Stimulated activated CD4-positive, alpha-beta T cell treated with anti-CD3 and anti-CD28 coated beads, Interleukin-12 subunit alpha, Interleukin-12 subunit beta, amount 100 ng/mL, for 48 hours (primary cell): ENCODE data around the gene GALR3.
"Not testable (repeated sequence)": the region's sequence is repeated elsewhere in the genome, so short reads cannot be mapped to it uniquely, and the experiment has no call there.

Experiments used
- DNase-seq, 3 donors: peaks; one replicate each; pipeline ENCODE4 v3.0.0-alpha.2; 2020; ENCODE audit warnings: low read depth in 2 of 3, low spot score in 1 of 3

The GALR3 gene, protein sequence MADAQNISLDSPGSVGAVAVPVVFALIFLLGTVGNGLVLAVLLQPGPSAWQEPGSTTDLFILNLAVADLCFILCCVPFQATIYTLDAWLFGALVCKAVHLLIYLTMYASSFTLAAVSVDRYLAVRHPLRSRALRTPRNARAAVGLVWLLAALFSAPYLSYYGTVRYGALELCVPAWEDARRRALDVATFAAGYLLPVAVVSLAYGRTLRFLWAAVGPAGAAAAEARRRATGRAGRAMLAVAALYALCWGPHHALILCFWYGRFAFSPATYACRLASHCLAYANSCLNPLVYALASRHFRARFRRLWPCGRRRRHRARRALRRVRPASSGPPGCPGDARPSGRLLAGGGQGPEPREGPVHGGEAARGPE

DNA sequence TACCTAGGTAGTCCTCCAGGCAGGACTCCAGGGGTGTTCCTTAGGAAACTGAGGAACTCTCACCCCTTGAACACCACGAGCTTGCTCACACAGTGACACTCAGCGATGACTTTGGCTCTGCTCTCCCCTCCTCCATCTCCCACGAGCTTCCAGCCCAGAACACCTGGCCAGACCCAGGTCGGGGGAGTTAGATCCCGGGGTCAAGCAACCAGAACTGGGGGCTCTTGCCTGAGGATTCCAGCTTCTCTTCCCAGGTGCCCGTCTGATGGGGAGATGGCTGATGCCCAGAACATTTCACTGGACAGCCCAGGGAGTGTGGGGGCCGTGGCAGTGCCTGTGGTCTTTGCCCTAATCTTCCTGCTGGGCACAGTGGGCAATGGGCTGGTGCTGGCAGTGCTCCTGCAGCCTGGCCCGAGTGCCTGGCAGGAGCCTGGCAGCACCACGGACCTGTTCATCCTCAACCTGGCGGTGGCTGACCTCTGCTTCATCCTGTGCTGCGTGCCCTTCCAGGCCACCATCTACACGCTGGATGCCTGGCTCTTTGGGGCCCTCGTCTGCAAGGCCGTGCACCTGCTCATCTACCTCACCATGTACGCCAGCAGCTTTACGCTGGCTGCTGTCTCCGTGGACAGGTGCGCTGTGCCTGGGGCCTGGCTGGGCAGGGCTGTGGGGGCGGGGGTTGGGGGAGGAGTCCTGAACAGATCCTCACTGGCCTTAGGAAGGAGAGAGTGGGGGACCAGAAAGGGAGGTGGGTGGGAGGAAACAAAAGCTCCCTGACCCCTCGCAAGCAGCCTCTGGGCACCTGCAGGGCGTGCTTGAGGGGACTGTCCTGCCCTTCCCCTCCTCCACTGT lies at the start of gene GALR3:
GALR3 (plus strand) TSS at position 249 of the 852 bp plus-strand sequence; CDS start at position 274, 25 bp downstream.
- DNase-seq = no peak

DNA sequence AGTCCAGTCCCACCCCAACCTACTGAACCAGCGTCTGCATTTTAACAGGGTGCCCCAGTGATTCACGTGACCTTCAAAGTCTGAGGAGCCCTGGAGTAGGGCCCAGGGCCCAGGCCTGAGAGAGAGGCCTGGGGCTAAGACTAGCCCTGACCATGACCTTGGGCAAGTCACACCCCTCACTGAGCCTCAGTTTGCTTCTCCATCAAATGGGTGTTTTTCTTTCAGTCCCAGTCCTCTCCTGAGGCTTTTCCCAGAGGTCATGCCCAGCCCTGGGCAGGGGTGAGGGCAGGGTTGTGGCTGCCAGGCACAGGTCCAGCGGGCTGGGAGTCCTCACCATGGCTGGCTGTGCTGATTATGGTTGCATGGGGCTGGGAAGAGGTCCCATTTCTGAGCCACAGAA lies 48.5 kb upstream of the GALR3 start:
- no peak for DNase-seq

DNA sequence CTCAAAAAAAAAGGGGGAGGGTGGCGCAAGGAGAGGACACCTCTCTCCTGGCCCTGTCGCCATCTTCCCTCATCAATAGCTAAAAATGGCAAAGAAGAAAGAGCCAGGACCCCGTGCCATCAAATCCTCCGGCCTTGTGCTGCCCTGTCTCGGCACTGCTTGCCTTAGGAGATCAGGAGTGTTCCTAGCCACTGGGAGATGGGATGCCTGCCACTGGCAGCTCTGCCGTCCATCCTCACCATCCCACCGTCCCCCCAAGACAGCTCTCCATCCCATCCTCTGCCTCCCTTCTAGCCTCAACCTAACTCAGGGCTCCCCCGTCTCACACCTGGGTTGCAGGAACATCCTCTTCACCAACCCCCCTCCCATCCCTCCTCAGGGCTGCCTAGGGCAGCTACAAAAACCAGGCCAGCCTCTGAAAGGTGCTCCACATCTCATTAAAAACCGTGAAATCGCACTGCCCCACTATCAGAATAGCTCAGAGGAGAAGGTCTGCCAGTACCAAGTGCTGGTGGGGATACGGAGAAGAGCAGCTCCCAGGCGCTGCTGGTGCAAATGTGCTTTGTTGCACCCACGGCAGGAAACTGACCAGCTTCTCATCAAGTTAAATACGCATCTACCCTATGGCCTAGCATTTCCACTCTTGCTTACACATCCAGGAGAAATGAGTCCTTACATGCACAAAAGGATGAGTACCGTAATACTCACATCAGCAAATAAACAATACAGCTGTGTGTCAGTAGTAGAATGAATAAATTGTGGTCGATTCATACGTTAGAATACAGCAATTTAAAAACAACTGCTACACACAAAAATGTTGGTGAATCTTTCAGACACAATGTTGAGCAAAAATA lies 47.2 kb upstream of the GALR3 start:
- DNase-seq = no peak

DNA sequence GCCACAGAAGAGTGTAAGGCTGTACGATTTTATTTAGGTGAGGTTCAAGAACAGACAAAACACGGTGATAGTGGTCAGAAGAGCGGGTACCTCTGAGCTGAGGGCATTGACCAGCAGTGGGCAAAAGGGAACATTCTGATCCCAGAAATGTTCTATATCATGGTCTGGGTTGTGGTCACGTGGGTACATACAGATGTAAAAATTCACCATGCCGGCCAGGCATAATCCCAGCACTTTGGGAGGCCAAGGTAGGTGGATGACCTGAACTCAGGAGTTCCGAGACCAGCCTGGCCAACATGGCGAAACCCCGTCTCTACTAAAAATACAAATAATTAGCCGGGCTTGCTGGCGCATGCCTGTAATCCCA lies 46.6 kb upstream of the GALR3 start:
- no peak for DNase-seq

DNA sequence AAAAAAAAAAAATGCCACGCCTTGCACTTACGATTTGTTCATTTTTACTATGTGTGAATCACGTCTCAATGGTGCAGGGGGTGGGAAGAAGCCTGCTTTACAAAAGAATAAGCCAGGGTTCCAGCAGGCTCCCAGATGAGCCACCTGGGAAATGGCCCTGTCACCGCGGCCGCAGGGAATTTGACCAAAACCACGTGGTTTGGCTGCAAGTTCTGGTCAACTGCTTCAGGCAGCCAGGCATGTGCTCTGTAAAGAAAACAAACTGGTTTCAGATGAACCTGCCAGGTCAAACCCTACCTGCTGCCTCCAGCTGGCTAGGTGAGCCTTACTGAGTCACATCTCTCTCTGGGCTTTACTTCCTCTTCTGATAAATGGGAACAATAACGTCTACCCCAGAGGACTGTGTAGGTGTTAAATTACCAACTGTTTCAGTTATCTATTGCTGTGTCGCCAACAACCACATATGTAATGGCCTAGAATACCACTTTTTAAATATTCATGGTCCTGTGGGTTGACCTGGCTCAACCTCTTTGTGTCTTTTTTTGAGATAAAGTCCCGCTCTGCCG lies 46.0 kb upstream of the GALR3 start:
- no peak for DNase-seq

DNA sequence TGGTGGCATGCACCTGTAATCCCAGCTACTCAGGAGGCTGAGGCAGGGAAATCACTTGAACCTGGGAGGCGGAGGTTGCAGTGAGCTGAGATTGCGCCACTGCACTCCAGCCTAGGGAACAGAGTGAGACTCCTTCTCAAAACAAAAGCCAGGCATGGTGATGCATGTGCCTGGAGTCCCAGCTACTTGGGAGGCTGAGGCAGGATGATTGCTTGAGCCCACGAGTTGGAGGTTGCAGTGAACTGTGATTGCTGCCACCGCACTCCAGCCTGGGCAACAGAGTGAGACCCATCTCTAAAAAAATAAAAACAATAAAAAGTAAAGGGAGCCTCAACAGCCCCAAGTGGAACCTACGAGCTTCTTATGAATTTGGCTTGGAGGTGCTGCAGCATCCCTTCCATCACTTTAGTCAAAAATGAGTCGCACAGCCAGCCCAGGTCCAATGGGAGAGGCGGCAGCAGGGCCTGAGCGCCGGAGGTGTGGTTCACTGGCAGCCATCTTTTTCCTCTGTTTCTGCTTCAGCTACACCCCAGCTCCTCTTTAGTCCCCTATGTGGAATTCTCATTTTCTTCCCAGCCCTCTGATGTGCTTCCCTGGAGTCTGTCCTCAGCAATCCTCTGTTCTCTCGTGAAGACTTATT lies 44.7 kb upstream of the GALR3 start:
- no peak for DNase-seq

DNA sequence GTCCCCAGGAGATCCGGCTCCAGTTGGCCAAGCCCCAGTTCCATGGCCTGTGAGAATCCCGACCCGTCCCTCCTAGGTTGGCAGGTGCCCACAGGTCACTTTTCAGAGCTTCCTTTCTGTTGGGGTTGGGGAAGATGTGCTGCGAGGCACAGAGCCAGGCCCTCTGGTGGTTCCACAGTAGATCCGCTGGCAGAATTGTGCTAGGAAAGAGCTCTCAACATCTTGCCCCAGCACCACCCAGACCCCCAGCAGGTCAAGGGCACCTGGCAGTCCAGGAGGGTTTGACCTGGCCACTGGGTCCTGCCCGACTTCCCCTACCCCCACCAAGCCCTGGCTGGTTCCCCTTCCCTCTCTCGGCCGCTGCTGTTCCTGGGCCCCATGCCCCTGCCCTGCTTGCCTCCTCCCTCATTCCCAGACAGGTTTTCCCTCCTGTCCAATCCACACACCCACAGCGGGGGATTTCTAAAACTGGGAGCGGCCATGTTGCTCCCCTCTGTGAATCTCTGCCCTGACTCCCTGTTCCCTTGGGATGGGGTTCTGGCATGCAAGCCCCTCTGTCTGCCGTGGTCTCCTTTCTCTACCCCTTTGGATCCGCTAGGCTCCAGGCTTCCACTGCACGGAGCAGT lies 41.6 kb upstream of the GALR3 start:
- no peak for DNase-seq

DNA sequence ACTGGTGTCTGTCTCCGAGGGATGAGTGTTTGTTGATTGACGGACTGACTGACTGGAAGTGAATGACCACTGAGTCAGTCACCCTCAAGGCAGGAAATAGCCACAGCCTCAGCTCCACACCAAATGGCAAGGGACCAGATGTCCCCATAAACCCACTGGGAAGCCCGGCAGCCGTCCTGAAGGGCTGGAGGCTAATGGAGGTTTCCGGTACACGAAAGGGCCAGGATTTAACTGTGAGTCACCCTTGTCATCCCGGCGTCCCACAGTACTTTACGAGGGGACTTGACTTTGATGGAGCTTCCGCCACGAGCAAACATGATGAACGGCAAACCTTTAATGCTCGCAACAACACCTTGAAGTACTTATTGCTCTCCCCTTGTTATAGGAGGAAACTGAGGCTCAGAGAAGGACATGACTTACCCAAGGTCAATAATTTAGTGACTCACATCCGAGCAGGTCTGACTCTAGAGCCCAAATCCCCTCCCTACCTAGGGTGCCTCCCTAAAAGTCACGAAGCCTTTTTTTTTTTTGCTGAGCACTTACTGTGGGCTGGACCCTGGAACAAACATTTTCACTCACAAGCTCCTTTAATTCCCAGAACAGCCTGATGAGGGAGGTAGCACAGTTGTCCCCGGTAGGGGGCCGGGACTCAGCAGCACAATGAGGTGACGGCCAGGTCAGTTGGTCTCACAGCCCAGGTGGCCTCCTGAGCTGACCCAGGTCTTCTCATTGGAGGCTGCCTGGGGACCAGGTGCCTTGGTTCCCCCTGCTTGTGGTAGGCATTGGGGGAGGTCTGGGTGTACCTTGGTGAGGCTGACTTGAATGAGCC lies 40.6 kb upstream of the GALR3 start:
- DNase-seq = no peak

DNA sequence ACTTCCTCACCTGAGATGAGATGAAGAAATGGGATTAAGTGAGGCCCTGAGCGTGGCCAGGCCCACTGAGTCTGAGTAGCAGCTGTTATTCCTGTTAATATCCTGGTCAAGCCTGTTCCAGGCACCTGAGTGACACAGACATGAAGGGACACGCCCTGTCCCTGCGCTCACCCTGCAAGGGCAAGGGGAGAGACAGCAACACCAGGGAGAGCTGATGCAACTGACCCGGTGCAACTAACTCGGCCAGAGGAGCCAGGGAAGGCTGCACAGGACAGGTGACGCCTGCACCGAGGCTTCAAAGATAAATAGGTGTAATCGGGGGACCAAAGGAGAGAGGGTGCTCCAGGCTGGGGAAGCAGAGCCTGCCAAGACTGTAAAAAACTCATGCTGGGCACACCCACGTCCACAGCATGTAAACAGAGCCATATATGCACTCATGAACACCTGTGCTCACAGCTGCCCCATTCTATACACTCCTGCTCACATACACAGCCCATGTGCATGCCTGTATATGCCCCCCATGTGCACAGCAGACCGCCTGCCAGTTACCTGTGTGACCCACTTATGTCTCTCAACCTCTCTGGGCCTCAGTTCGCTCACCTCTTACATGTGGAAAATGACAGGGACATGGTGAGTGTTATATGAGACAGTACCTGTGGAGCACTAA lies 38.2 kb upstream of the GALR3 start:
- DNase-seq = no peak

DNA sequence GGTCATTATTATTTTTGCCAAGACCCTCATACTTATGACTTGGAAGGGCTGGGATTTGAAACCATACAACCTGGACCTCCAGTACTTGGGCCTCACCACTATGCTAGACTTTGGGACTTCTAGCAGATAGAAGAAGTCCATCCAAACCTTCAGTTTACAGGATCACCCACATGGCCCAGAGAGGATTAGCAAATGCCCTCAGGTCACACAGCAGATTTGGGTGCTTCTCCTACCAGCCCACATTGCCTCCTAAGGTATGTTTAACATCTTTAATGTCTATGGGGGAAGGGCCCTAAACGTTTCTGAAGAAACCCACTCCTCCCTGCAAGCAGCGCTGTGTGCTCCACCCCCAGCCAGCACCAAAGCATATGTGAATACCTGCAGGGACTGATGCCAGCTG lies 32.9 kb upstream of the GALR3 start:
- no peak for DNase-seq

DNA sequence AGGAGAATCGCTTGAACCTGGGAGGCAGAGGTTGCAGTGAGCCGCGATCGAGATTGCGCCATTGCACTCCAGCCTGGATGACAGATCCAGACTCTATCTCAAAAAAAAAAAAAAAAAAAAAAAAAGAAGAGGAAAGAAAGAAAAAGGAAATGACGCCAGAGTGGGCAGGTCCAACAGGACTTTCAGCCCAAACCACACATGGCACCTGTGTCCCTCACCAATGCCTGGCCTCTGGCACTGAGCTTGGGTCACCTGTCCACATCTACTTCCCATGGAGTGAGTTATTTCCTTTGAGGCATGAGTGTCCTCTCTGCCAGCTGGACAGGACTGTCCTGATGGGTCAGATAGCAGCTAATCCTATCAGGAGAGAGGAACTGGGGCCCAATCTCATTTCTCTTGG lies 30.7 kb upstream of the GALR3 start:
- DNase-seq = no peak

DNA sequence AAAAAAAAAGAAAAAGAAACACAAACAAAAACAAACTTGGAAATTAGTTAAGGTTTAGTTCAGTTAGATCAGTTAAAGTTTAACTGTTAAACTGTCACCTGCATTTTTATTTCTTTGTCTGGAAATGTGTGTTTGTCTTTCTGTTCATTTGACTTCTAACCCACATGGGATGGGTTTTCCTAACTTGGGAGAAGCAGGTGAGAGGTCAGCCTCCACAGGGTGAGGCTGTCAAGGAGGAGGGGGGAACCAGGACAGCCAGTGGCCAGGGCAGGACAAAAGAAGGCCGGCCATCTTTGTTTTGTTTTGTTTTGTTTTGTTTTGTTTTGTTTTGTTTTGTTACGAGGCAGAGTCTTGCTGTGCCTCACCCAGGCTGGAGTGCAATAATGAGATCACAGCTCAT lies 28.8 kb upstream of the GALR3 start:
- no peak for DNase-seq

DNA sequence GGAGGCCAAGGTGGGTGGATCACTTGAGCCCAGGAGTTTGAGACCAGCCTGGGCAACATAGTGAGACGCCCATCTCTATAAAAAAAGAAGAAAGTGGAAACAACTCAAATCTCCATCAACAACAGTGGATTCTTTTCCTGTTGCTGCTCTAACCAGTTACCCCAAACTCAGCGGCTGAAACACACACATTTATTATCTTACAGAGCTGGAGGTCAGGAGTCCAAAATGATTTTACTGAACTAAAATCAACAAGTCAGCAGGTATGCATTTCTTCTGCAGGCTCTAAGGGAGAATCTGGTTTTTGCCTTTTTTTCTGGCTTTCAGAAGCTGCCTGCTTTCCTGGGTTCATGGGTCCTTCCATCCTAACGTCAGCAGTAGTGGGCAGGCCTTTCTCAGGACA lies 27.1 kb upstream of the GALR3 start:
- no peak for DNase-seq

DNA sequence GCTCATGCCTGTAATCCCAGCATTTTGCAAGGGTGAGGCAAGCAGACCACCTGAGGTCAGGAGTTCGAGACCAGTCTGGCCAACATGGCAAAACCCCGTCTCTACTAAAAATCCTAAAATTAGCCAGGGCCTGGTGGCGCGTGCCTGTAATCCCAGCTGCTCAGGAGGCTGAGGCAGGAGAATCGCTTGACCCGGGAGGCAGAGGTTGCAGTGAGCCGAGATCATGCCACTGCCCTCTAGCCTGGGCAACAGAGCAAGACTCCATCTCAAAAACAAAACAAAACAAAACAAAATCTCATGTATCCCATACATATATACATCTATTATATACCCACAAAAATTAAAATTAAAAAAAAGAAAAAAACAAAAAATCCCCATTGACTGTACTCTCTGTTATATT lies 25.9 kb upstream of the GALR3 start:
- DNase-seq = not testable (repeated sequence)

DNA sequence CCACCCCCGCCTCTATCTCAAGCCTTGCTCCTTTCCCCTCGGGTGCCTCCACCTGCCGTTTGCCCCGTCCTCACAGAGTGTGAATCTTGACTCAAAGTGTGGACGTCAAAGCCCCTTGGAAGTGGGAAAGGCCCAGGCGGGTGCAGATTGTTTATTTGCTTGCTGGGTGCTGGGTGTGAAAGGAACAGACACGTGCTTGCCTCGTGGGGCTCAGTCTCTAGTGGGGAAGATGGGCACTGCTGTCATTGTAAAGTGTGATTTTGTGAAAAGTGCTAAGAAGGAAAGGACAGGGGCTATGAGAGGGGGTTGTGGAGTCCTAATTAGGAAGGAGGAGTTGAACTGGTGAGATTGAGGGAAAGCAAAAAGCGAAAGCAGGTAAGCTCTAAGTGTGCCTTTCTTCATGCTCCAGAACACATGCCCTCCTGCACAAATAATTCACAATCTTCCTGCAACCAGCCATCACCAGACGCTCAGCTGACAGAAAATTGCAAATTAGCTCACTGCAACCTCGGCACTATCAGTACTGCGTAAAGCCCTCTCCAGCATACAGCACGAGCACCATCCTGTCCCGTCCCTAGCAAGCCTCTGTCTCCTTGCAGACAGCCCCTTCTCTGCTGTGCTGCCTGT lies 25.2 kb upstream of the GALR3 start:
- DNase-seq = no peak

DNA sequence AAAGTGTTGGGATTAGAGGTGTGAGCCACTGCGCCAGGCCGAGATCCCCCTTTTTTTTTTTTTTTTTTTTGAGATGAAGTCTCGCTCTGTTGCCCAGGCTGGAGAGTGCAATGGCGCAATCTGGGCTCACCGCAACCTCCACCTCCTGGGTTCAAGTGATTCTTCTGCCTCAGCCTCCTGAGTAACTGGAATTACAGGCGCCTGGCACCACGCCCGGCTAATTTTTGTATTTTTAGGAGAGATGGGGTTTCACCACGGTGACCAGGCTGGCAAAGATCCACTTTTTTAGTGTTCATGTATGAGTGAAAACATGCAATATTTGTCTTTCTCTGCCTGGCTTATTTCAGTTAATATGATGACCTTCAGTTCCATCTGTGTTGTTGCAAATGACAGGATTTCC lies 23.2 kb upstream of the GALR3 start:
- not testable (repeated sequence) for DNase-seq

DNA sequence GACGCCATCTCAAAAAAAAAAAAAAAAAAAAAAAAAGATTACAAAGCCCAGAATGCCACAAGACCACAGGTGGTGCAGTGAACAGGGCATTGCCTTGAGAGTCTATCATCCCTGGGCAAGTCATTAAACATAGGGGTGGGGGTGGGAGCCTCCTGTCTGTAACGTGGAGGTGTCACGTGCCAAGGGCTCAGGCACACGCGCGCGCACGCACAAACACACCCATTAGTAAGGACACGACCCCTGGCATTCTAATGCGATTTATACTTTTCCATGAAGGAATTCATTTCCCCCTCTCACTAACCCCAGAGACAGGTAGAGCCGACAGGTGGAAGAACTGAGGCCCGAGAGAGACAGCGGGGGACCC lies 21.3 kb upstream of the GALR3 start:
- no peak for DNase-seq
